ENCODE results near the gene TCEAL4.
"Not testable (repeated sequence)": the region's sequence is repeated elsewhere in the genome, so short reads cannot be mapped to it uniquely, and the experiment has no call there.

The TCEAL4 gene

GRCh38 chrX:103592295-103592694 lies 7.0 kb downstream of the TCEAL4 start:
- DNase-seq (ENCODE audit: low spot score) = not testable (repeated sequence)

- not testable (repeated sequence) for DNase-seq (ENCODE audit: low spot score)
These were observed 9.9 kb downstream of the TCEAL4 start for GRCh38 chrX:103595202-103595601.

- peak; percentile 77 for DNase-seq (ENCODE audit: low spot score)
These were observed 22.3 kb downstream of the TCEAL4 start, which contains the start of gene TCEAL3 for GRCh38 chrX:103607364-103608305. Gene TCEAL3 (plus strand): TSS chrX:103607963. CDS start chrX:103609065, 1,102 bp downstream.

- DNase-seq (ENCODE audit: low spot score) = peak; percentile 6
These were observed 23.1 kb downstream of the TCEAL4 start for GRCh38 chrX:103608306-103608963.

- no peak for DNase-seq (ENCODE audit: low spot score)
These were observed 25.0 kb downstream of the TCEAL4 start for GRCh38 chrX:103610282-103610681.

- no peak for DNase-seq (ENCODE audit: low spot score)
These were observed 28.1 kb downstream of the TCEAL4 start for GRCh38 chrX:103613362-103613890.

GRCh38 chrX:103614999-103615398 lies 29.7 kb downstream of the TCEAL4 start:
- DNase-seq (ENCODE audit: low spot score) = peak; percentile 6

GRCh38 chrX:103615781-103616371 lies 30.6 kb downstream of the TCEAL4 start:
- DNase-seq (ENCODE audit: low spot score) = no peak

GRCh38 chrX:103616676-103617186 lies 31.4 kb downstream of the TCEAL4 start:
- DNase-seq (ENCODE audit: low spot score) = peak; percentile 6

GRCh38 chrX:103624111-103624510 lies 38.8 kb downstream of the TCEAL4 start:
- DNase-seq (ENCODE audit: low spot score) = no peak

GRCh38 chrX:103626855-103627254 lies 41.5 kb downstream of the TCEAL4 start:
- DNase-seq (ENCODE audit: low spot score) = no peak

GRCh38 chrX:103628386-103629317 lies 43.3 kb downstream of the TCEAL4 start, which contains the start of gene TCEAL1:
Gene TCEAL1 (plus strand): TSS chrX:103628975. CDS start chrX:103629917, 942 bp downstream.
- peak; percentile 29 for DNase-seq (ENCODE audit: low spot score)

GRCh38 chrX:103629318-103630170 lies 44.2 kb downstream of the TCEAL4 start:
- DNase-seq (ENCODE audit: low spot score) = peak; percentile 62

- DNase-seq (ENCODE audit: low spot score) = no peak
These were observed 44.8 kb downstream of the TCEAL4 start for GRCh38 chrX:103630171-103630511.

- no peak for DNase-seq (ENCODE audit: low spot score)
These were observed 45.8 kb downstream of the TCEAL4 start for GRCh38 chrX:103631145-103631544.

GRCh38 chrX:103635436-103635835 lies 50.1 kb downstream of the TCEAL4 start:
- peak; percentile 9 for DNase-seq (ENCODE audit: low spot score)
